Panc1 (cell line): Measurements from ENCODE around the gene MYO7A. TPM values are rescaled to one million over a fixed set of nuclear protein-coding genes. Genes with fewer than 3 reads are reported as not detected.

ENCODE experiments used
- ATAC-seq: fragments of 200-7000 bp; cut with Tn5 transposase; 2 replicates; pipeline ENCODE4 v1.9.1; 2020; ENCODE audit warnings: mild to moderate bottlenecking, moderate library complexity
- BruUV-seq: library from RNA; stranded (reverse); fragments of 400-500 nt; replicated peaks from 2 replicates; lab custom pipeline; 2021; lab: Mats Ljungman, UMichigan
- CTCF ChIA-PET: fragments of 300-600 bp; sonication (Branson Sonifier 250); formaldehyde crosslinking; loops from one replicate; lab custom pipeline; 2022; ENCODE audit warnings: antibody characterized with exemption; lab: Charles Lee
- POLR2A ChIA-PET: fragments of 300-600 bp; sonication (Branson Sonifier 250); formaldehyde crosslinking; loops from one replicate; lab custom pipeline; 2022; ENCODE audit warnings: antibody characterized with exemption; lab: Charles Lee
- DNase-seq: peaks from one replicate; pipeline ENCODE4 v3.0.0-alpha.2; 2010; ENCODE audit warnings: low read depth, low spot score
- H3K27ac ChIP-seq: 2 replicates; pipeline ENCODE4 v1.5.1; 2011; ENCODE audit warnings: mild to moderate bottlenecking, low read length, inconsistent platforms
- H3K27me3 ChIP-seq: fragments of 200-500 bp; sonication (Bioruptor generic); 2 replicates; pipeline ENCODE4 v1.6.0; 2014; ENCODE audit warnings: low read length, inconsistent platforms; ENCODE audit not compliant: control insufficient read depth, insufficient read depth
- H3K36me3 ChIP-seq: fragments of 200-500 bp; sonication (Bioruptor generic); 2 replicates; pipeline ENCODE4 v1.5.1; 2014; ENCODE audit warnings: inconsistent platforms, mild to moderate bottlenecking, low read length, moderate library complexity; ENCODE audit not compliant: control insufficient read depth, insufficient read depth
- H3K4me1 ChIP-seq: 2 replicates; pipeline ENCODE4 v1.5.1; 2011; ENCODE audit warnings: inconsistent platforms, mild to moderate bottlenecking, low read length, moderate library complexity; ENCODE audit not compliant: control insufficient read depth, insufficient read depth
- H3K4me3 ChIP-seq, 2 experiments: 2 replicates each; pipeline ENCODE4 v1.5.1; 2011 to 2012; ENCODE audit warnings: low read depth in 2 of 2, low read length in 2 of 2, mild to moderate bottlenecking in 2 of 2, inconsistent platforms in 1 of 2, moderate library complexity in 1 of 2
- H3K9me3 ChIP-seq: fragments of 200-500 bp; sonication (Bioruptor generic); 2 replicates; pipeline ENCODE4 v1.5.1; 2014; ENCODE audit warnings: low read depth, mild to moderate bottlenecking, inconsistent platforms, low read length, moderate library complexity; ENCODE audit not compliant: control insufficient read depth, insufficient read depth
- POLR2AphosphoS5 ChIP-seq: IDR thresholded peaks from 2 replicates; pipeline ENCODE4 v1.6.1; 2012; ENCODE audit warnings: mild to moderate bottlenecking, low read depth, low read length, moderate library complexity
- TCF7L2 ChIP-seq: IDR thresholded peaks from 2 replicates; pipeline ENCODE4 v1.6.1; 2011; ENCODE audit warnings: mild to moderate bottlenecking, low read depth, low read length, inconsistent platforms
- in situ Hi-C: cut with HindIII; loops from 2 replicates; pipeline ENCODE4 v1.10.0; 2016; ENCODE audit warnings: low sequenced_read_pairs, low pct_unique_long_range_greater_than_20kb
- intact Hi-C: fragments of 100-400 bp; cut with micrococcal nuclease; formaldehyde crosslinking; loops from one replicate; pipeline ENCODE4 v1.10.0; 2022; ENCODE audit not compliant: unreplicated experiment
- total RNA-seq: library from RNA; stranded (reverse); gene quantifications from one replicate; pipeline ENCODE4 v1.2.1, GENCODE V29; 2021; ENCODE audit not compliant: unreplicated experiment
- TF ChIP-seq, protein P1 (sequence below): fragments of 450-650 bp; IDR thresholded peaks from 2 replicates; pipeline ENCODE4 v1.5.1; 2017; ENCODE audit warnings: mild to moderate bottlenecking

The MYO7A gene
- total RNA-seq, 1 experiment from 2014 or later: 1.3 TPM

- no peak overlapping the region for H3K27ac ChIP-seq
- ChIA-PET POLR2A (interaction anchor here (0.6 kb wide), 1 partner anchor 10 kb away, joined by 3 read pairs; no protein-coding TSS in a partner anchor), CTCF (interaction anchor here (4.3 kb wide), 1 partner anchor 59 kb away, joined by 33 read pairs; the partner anchor contains the start of gene MYO7A)
- no peak overlapping the region for H3K4me3 ChIP-seq
- no peak for TF ChIP-seq TCF7L2
- in situ Hi-C loops (no loop called here), intact Hi-C loops (no loop called here)
- H3K9me3 ChIP-seq: no peaks in the 10 kb centered on the region
- no peaks in the 10 kb centered on the region for H3K4me1 ChIP-seq
- ATAC-seq (no peak), DNase-seq (no peak)
- no TSS peak for BruUV-seq
- no peaks in the 10 kb centered on the region for H3K36me3 ChIP-seq
- no peaks in the 10 kb centered on the region for H3K27me3 ChIP-seq
Observed at GRCh38 chr11:77187111-77187750, 59.2 kb downstream of the MYO7A start.

DNA sequence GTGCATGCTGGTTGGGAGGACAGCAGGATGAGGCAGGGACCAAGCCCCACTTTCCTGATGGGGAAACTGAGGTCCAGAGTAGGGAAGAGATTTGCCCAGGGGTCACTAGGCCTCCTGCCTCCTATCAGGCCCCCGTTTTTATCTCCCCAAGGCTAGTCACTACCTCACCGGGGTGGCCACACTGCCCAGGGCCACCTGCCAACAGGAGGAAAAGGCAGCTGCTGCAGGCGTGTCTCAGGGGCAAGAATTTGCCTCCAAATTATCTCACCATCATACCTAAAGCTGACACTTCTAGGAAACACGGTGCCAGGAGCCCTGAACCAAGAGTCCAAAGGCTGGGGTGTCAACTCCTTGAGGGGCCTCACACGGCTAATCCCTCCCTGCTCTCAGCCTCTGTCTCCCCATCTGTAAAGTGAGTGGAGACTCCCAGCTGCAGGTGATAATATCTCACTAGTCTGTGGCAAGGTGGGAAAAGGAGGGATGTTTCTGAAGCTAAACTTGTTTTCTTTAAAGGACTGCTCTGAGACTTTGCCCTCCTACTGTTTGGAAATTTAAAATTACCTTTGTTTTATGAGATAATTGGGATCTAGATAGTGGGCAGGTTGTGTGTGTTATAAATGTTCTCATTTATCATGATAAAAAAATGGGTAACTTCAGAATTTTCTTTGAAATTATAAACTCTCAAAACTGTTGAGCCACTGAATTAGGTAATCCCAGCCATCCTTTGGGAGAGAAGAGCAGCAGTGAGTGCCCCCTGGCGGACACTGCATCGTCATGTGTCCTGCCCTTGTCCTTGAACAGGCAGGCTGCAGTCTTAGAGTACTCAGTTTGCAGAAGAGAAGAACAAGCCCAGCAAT, 60.0 kb downstream of the MYO7A start:
- no peak overlapping the region for H3K27ac ChIP-seq
- BruUV-seq: no TSS peak
- TF ChIP-seq POLR2AphosphoS5: no peak
- TF ChIP-seq, protein P1, sequence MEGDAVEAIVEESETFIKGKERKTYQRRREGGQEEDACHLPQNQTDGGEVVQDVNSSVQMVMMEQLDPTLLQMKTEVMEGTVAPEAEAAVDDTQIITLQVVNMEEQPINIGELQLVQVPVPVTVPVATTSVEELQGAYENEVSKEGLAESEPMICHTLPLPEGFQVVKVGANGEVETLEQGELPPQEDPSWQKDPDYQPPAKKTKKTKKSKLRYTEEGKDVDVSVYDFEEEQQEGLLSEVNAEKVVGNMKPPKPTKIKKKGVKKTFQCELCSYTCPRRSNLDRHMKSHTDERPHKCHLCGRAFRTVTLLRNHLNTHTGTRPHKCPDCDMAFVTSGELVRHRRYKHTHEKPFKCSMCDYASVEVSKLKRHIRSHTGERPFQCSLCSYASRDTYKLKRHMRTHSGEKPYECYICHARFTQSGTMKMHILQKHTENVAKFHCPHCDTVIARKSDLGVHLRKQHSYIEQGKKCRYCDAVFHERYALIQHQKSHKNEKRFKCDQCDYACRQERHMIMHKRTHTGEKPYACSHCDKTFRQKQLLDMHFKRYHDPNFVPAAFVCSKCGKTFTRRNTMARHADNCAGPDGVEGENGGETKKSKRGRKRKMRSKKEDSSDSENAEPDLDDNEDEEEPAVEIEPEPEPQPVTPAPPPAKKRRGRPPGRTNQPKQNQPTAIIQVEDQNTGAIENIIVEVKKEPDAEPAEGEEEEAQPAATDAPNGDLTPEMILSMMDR: peak; percentile 98
- no peaks in the 10 kb centered on the region for H3K36me3 ChIP-seq
- ChIA-PET CTCF (interaction anchor here (4.3 kb wide), 1 partner anchor 60 kb away, joined by 33 read pairs; the partner anchor contains the start of gene MYO7A), POLR2A (interaction anchor here (0.6 kb wide), 1 partner anchor 9 kb away, joined by 3 read pairs; no protein-coding TSS in a partner anchor)
- H3K4me3 ChIP-seq: no peak overlapping the region
- intact Hi-C loops: loop anchor here (1.0 to 2.0 kb wide), 2 partner anchors 61 to 141 kb away; no protein-coding TSS in a partner anchor
- DNase-seq (peak; percentile 65), ATAC-seq (peak; percentile 82)
- no peaks in the 10 kb centered on the region for H3K4me1 ChIP-seq
- H3K9me3 ChIP-seq: no peaks in the 10 kb centered on the region
- in situ Hi-C loops: no loop called here
- H3K27me3 ChIP-seq: no peaks in the 10 kb centered on the region

DNA sequence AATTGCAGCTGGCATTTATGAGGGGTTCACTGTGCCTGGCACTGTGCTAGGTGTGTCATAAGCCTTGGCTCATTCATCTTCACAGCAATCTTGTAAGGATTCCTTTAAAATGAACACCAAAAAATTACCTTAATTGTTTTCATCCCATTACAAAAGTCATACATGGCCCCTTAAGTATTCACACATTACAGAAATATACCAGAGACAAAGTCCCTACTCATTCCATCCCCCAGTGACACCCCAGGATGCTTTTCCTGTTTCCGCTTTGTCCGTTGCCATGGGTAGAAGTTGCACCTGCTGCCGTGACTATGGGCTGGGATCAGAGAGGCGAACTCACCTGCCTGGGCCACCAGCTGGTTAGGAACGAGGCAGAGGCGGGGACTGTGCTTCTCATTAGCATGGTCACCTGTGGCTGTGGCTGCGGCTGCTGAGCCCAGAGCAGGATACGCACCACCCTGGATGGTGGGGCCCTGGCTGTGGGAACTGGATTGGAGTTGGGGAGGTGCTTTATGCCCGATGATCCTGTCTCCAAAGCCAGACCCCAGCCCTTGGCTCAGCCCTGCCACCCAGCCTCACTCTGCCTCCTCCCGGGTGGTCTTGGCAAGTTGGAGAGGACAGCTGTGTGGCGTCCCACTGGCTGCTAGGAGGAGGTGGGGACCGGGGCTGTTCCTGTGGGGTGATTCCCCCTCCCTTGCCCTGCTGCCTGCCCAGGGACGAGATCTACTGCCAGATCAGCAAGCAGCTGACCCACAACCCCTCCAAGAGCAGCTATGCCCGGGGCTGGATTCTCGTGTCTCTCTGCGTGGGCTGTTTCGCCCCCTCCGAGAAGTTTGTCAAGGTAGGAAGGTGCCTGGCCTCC, 60.8 kb downstream of the MYO7A start:
- Histone ChIP-seq H3K27ac (no peak overlapping the region), H3K9me3 (no peaks in the 10 kb centered on the region), H3K27me3 (no peaks in the 10 kb centered on the region), H3K4me3 (no peak overlapping the region), H3K4me1 (no peaks in the 10 kb centered on the region), H3K36me3 (no peaks in the 10 kb centered on the region)
- ATAC-seq: no peak
- intact Hi-C loops (loop anchor here (1.0 to 2.0 kb wide), 2 partner anchors 62 to 142 kb away; no protein-coding TSS in a partner anchor), in situ Hi-C loops (no loop called here)
- DNase-seq: no peak
- CTCF ChIA-PET: interaction anchor here (0.5 to 4.3 kb wide), 2 partner anchors 61 to 353 kb away, joined by 9 to 33 read pairs; partner anchors contain the start of gene MYO7A
- POLR2A ChIA-PET: interaction anchor here (0.6 kb wide), 1 partner anchor 901 kb away, joined by 3 read pairs; no protein-coding TSS in a partner anchor
- no peak for TF ChIP-seq TCF7L2
- no TSS peak for BruUV-seq
